ENCODE data around the gene SP7.
A peak's percentile ranks its signal among the peaks of the same experiment; 100 is the strongest.
"Not testable (repeated sequence)": the region's sequence is repeated elsewhere in the genome, so short reads cannot be mapped to it uniquely, and the experiment has no call there.

The SP7 gene

DNA sequence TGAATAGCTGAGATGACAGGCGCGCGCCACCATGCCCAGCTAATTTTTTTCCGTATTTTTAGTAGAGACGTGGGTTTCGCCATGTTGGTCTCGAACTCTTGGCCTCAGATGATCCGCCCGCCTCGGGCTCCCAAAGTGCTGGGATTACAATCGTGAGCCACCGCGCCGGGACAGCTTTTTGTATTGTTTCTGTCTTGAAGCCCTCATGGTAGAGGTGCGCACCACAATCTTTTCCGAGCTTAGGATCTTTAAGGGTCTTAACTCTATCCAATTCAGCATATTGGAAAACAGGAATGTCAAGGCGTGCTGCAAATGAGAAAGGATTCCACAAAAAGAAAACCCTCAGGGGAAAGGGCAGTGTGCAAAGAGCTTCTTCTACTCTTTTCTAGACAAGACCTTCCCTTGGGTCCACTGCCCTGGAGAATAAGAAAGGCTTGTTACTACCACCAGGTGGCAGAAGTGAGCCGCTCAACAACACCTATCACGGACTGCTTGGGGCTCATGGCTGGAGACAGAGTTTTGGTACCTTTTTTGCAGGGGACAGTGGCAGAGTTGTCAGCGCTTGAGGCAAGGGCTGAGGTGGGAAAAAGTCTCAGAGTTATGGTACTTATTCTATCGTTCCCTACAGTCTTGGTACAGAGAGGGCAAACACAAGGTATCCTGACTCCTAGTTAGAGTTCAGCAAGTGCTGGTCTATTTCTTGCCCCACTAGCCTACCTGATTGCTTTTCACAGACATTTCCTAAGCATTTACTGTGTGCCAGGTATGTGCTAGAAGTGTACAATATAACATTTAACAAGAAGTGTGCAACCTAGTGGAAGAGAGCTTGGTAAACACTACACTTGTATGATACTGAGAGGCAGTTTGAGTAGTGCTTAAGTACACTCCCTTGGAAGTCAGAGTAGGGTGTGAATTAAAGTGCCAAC is 16.4 kb upstream of the SP7 start:
- no peak overlapping the region for H3K27ac ChIP-seq
- DNase-seq (ENCODE audit: low read depth, low spot score), result no peak

DNA sequence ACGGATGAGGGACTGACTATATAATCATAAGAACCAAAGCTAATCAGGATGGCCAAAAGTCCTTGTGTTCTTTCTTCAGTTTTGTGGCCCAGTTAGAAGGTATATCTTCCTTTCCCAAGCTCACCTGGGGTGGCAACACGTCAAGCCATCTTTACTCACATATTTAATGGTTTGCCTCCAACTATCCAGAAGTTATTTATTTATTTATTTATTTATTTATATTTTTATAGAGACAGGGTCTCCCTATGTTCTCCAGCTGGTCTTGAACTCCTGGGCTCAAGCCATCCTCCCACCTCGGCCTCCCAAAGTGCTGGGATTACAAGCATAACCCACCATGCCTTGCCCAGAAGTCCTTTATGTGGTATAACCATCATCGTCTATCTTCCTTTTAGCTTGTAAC is 11.8 kb upstream of the SP7 start:
- DNase-seq (ENCODE audit: low read depth, low spot score), result no peak
- peak overlapping the region; percentile 21 for H3K27ac ChIP-seq

DNA sequence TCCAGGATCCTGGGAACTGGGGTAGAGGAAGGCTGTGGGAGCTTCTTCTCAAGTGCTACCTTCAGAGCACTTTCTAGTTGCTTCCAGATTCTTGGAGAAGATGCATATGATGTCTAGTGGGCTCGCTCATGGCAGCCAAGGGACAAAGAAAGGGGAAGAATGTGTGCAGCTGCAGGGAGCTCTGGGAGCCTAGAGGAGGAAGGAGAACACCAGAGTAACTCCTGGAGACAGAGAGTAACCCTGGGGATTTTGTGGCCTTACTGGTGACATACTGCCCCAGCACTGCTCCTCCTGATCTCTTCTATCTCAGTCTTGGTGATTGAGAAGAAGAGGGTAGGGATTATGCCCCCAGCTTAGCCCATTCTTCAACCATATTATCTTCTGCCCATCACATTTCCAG is 10.3 kb upstream of the SP7 start:
- H3K27ac ChIP-seq, result no peak overlapping the region
- no peak for DNase-seq (ENCODE audit: low read depth, low spot score)

DNA sequence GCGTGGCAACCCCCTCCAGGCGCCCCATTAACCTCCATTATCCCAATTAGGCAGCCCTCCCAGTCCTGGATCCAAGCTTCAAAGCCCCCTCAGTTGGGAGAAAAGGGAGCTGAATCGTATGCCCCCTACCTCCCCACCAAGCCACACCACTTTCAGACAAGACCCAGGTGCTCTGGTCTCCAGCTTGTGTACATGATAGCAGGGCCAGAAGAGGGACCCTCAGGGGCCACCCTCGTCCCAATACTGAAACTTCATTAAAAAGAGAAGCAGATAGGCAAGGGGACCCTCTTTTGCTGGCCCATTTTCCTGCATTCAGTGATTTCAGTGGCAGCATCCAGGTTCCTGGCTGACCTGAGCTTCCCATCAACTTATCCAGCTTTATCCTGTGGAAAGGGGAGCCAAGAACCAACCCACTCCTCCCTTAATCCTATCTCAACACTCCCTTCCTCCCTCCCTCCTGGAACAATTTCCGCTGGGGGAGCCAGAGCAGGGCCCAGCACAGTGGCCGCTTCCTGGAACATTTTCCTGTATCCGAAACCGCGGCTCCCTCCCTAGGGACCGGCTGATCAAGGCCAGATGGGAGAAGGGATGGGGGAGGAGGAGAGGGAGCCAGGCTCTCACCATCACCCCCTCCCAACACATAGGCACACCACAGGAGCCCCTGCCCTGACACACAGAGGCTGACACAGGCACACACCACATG is 9.5 kb upstream of the SP7 start:
- no peak for DNase-seq (ENCODE audit: low read depth, low spot score)
- H3K27ac ChIP-seq, result no peak overlapping the region

DNA sequence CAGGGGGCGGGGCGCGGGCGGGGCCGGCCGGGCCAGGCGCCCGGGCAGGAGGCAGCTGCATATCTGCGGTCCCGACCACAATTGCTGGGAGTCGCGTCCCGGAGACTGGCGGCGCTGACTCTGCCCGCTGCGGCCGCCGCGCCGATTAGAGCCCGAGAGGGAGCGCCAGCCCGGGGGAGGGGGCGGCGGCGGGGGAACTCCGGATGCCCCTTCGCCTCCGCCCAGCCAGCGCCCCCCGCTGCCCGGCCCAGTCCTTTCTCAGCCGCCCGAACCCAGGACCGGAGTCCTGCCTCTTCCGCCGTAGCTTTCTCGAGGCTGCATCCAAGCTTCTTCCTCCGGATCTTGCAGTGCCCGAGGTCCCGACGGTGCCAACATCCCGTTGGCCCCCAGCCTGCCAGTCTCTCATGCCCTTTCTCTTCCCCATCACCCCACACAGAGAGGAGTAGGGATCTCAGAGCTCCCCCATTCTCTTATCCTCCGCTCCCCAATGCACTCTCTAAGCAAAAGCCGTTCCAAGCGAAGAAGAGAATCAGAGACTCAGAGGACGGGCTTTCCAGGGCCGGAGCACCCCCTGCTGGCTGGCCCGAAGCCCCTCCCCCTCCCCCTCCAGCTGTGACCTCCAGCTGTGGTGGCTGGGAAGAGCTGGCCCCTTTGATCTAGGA is 8.8 kb upstream of the SP7 start:
- H3K27ac ChIP-seq, result no peak overlapping the region
- no peak for DNase-seq (ENCODE audit: low read depth, low spot score)

DNA sequence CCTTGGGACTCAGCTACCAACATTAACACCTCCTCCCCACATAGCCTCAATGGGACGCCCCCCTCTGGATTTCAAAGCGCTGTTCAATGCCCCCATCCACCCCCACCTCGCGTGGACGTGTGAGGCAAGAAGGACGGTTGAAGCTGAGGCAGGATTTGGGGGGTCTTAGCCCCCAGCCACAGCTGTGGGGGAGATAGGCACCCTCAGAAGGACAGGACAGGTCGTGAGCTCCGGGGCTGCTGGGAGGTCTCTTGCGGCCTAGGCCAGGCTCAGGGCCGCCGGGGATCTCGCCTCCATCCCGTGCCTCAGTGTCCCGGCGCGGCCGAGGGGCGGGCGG is 8.3 kb upstream of the SP7 start:
- no peak overlapping the region for H3K27ac ChIP-seq
- no peak for DNase-seq (ENCODE audit: low read depth, low spot score)

DNA sequence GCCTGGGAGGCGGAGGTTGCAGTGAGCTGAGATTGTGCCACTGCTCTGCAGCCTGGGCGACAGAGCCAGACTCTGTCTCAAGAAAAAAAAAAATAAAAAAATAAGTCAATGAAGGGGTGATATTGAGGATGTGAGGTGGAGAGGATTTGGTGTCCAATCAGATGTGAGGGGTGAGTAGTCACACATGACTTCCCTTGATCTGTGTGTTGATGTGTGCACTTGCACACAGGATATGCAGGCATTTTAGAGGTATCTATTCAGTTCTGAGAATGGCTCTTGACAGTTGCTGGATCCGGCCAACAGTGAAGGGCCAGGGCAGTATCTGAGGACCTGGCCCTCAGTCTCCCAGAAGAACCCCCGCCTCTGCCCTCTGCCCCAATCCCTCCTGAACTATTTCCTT is 7.8 kb upstream of the SP7 start:
- no peak for DNase-seq (ENCODE audit: low read depth, low spot score)
- H3K27ac ChIP-seq, result no peak overlapping the region

DNA sequence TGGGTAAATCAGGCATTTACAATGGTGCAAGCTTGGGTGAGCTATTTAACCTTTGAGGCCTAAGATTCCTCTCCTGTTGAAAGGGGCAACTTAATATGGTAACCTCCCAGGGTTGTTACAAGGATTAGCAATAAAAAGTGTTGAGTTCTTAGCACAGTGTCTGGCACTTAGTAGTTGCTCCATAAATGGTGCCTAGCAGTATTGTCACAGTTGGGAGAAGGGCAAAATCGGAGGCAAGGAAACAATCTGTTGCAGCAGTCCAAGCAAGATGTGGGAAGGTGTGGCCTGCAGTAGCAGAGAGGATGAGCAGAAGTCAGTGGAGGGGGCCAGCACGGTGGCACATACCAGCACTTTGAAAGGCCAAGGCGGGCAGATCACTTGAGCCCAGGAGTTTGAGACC is 7.3 kb upstream of the SP7 start:
- no peak overlapping the region for H3K27ac ChIP-seq
- no peak for DNase-seq (ENCODE audit: low read depth, low spot score)

DNA sequence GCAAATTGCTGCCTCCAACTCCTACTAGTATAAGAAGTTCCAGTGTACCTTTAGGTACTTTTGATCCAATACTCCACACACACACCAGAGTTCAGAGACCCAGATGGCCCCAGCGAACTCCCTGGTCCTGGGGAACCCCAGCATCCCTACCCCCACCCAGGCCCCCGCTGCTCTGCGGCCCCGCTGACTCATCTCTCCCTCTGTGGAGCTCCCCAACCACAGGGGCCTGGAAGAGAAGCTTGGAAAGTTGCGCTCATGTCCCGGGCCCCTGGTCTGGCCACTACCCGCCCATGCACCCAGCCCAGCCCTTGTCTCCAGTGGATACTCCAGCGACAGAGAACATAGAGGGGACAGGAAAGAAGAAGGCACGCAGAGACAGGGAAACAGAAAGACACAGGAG is 4.2 kb upstream of the SP7 start:
- DNase-seq (ENCODE audit: low read depth, low spot score), result no peak

DNA sequence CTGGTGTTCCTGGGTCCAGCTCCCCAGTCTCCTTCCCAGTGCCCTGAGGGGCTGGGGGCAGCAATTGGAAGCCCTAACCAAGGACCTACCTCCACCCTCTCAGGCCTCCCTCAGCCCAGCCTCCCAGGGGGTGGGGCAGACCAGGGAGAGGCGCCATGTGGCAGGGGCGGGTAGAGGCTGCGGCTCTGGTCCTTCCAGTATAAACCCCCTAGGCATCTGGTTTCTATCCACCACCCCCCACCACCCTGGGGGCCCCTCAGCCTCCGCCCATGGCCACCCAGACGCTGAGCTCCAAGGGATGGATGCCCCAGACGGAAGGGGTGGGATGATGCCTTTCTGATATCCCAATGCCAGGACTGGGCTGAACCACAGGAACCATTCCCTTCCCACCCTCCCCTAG is 2.8 kb upstream of the SP7 start:
- DNase-seq (ENCODE audit: low read depth, low spot score), result no peak
- H3K27ac ChIP-seq, result no peak overlapping the region

More for the DNA sequence above, 4.2 kb upstream of the SP7 start:
- no peak overlapping the region for H3K27ac ChIP-seq

DNA sequence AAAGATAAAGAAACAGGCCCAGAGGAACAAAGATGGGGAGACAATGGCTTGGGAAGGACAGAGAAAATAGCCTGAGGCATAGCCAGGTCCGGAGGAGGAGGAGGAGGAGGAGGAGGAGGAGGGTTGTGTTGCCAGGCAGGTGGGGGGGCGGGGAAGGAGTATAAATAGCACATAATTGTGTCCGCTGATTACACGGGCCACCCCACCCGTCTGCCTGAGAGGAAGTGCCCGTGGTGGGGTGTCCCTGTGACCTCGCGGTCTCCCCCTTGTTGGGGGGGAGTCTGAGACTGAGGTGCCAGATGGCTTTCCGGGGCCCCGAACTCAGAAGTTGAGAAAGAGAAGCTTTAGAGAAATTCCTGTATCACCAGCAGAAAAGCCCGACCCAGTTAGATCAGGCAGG is 1.9 kb upstream of the SP7 start:
- H3K27ac ChIP-seq, result no peak overlapping the region
- no peak for DNase-seq (ENCODE audit: low read depth, low spot score)

DNA sequence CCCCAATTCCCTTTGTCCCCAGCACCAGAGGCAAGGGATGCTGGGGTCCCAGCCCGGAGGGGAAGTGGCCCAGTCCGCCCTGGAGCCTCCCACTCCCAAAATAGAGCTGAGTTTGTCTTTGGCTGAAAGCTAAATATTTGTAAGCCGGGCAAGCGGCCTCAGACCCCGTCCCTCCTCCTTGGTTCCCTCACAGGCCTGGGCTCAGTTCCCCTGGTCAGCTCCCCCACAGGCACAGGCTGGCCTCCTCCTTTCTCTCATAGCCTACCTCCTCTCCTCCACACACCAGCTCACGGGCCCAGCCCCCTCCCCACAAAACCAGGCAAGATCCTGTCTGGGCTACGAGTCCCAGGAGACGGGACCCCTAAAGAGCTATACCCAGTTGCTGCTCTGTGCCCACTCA is 1.3 kb downstream of the SP7 start:
- no peak for DNase-seq (ENCODE audit: low read depth, low spot score)
- no peak overlapping the region for H3K27ac ChIP-seq

DNA sequence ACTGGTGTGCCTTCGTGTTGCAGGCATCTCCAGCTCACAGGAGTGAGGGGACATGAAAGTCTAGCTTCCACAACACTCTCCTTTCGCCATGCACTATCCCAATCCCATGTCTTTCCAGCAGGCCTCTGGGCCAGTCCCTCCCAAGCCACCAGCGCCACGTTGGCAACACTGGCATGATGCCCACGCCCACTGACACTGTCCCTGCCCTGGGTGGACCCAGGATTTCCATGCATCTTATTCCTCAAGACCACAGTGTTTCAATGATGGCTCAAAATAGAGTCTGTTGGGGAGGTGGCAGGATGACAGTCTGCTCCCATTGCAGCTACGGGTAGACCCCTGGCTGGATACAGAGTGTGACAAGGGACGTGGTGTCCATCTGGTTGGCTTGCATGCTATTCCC is 2.3 kb downstream of the SP7 start:
- no peak overlapping the region for H3K27ac ChIP-seq
- no peak for DNase-seq (ENCODE audit: low read depth, low spot score)

DNA sequence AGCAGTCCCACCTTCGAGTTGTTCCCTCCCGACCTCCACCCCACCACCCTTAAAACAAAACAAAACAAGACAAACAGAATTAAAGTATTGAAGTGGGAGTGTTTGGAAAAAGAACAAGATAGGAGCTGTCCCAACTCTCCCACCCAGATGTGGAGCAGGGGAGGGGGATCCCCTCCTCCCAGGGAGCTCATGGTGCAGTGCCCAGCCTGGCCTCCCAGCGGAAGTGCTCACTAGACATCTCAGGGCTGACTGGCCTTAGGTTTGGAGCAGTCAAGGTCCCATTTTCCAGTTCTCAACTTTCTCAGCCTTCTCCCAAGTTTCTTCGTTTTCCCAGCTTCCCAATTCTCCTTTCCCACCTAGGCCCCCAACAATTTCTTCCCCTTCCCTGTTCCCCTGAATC is 2.9 kb downstream of the SP7 start:
- no peak overlapping the region for H3K27ac ChIP-seq

DNA sequence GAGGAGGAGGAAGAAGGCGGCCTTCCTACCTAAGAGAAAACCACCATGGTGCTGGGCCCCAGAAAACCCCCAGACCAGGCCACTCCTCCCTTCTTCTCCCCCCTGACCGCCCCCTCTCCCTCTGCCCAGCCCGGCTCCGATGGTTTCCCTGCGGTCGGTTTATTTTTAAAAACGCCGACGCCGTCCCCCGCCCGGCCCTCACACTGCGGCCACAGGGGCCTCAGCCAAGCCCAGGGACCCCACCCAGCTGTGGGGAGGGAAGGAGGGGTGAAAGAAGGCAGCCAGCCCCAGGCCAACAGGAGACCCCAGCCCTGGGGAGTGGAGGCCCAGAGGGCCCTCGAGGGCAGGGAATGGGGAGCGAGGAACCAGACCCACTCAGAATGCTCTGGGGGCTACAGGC is 3.4 kb downstream of the SP7 start:
- no peak overlapping the region for H3K27ac ChIP-seq
- DNase-seq (ENCODE audit: low read depth, low spot score), result no peak

More for the DNA sequence above, 2.9 kb downstream of the SP7 start:
- no peak for DNase-seq (ENCODE audit: low read depth, low spot score)

DNA sequence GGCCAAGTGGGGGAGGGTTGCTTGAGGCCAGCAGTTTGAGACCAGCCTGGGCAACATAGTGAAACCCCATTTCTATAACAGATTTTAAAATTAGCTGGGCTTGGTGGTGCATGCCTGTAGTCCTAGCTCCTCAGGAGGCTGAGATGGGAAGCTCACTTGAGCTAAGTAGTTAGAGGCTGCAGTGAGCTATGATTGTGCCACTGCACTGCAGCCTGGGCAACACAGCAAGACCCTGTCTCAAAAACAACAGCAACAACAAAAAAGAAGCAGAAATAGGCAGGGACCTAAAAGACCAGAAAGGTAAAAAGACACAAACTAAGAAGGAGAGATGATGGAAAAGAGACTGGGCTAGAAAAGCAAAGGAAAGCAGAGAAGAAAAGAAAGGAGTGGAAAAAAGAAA is 3.8 kb downstream of the SP7 start:
- H3K27ac ChIP-seq; DNase-seq (ENCODE audit: low read depth, low spot score): not testable (repeated sequence)

DNA sequence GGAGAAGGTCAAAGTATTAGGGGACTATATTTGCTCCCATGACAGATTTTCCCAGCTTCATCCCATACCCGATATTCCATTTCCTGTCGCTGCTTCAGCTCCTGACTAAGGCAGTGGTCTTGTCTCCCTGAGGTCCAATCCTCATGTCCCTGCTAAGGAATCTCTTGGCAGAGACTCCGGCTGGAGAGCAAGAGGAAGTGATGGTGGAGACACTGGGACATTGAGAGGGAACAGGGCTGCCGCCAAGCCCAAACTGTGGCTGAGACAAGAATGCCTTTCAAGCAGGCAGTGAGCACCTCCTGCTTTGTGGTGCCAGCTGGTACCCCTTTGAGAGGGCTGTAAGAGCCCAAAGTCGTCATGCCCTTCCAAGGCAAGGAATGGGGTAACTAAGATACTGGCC is 5.5 kb downstream of the SP7 start:
- no peak overlapping the region for H3K27ac ChIP-seq
- DNase-seq (ENCODE audit: low read depth, low spot score), result no peak

DNA sequence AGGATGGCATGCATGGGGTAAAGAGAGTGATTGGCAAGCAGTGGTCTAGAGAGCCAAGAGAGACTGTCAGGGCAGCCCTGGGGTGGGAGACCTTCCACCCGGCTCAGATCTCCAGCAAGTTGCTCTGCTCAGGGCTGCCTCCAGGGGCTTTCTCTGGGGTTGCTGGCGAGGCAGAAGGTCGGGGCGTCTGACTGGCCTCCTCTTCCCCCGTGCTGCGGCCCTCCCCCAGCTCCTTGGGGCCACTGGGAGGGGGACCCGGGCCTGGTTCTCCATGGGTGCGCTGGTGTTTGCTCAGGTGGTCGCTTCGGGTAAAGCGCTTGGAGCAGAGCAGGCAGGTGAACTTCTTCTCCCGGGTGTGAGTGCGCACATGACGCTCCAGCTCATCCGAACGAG is 8.1 kb downstream of the SP7 start:
- H3K27ac ChIP-seq, result no peak overlapping the region
- no peak for DNase-seq (ENCODE audit: low read depth, low spot score)

DNA sequence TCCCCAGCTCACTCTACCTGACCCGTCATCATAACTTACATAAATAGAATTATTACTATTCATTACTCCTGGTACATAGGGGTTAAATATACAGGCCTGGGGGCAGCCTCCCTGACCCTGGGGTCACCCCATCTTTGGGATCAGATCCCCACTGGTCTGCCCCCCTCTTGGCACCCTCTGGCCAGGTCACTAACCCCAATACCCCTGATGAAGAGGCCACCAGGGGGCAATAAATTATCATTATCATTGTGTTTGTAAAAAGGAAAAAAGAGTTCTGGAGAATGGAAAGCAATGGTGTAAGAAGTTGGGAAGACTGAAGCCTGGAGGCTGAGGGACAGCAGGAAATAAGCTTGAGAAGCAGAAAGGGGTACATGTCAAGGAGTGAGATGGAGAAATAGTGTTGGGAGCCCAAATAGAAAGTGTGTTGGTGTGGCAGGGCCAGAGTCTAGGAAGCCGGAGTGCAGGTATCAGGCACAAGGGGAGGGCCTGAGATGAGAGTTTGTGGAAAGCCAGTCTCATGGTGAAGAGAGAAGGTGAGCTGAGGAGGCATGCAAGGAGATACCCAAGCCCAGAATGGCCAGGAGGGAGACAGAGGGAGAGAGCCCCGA is 8.6 kb downstream of the SP7 start:
- H3K27ac ChIP-seq, result no peak overlapping the region
- DNase-seq (ENCODE audit: low read depth, low spot score), result no peak

DNA sequence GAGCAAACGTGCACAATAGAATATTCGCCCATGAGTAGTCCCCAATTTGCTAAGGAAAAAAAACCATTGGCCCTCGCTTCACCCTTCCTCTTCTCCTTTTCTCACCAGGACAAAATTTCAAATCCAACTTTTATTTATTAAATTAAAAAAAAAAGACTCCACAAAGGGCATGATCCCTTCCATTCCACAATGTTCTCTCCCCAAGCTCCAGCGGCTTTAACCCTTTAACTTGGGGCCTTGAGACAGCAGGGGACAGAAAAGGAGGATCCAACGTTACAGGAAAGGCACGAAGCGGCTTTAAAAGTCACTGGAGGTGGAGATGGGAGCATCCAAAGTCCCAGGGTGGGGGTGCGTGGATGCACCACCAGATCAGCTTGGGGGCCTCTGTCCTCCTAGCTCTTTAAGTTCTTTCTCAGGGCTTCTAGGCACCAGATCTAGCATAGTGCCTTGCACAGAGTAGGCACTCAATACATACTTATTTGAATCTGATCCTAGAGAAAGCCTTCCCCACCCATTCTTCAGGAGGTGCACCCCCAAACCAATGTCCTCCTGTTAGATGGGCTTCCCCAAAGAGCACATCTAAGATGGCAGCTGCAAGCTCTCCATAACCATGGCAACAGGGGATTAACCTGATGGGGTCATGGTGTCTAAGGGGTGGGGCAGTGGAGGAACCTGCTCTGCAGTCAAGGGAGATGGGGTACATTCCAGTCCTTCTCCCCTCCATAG is 9.5 kb downstream of the SP7 start:
- H3K27ac ChIP-seq, result no peak overlapping the region
- DNase-seq (ENCODE audit: low read depth, low spot score), result no peak
